ENCODE data around the gene LPP. TPM values are rescaled to one million over a fixed set of nuclear protein-coding genes. Genes with fewer than 3 reads are reported as not detected.

The LPP gene
- total RNA-seq, 2 donors from 2014 or later, result 52.7 to 53.4 TPM

DNA sequence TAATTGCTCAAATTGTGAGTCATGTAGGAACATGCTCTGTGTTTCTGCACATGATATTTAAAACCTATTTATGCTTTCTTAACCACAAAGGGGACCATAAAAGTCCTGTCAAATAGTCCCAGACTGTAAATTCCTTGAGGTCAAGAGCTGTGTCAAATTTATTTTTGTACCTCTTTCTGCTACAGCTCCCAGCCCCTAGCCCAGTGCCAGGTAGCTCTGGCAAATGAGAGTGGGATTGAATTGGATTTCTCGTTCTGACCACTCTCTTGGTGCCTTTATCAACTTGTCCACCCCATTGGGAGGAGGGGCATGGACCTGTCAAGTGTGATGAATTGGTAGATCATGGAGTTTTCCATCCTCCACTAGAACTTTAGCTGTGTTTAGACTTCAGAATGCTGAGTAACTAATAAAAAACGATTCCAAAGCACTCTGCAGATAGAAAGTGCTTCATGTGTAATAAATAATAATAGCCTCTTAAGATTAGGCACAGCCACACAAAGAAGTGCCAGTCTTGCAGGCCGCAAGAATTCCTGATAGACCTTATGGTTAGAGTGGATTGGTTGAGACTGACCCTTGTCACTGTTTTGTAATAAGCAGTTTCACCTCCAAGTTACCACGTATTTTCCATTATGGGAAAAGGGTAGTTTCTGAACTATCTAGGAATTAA, 120.4 kb downstream of the LPP start:
- peaks cover 0 to 3% of the 10 kb centered on the region in 2 donors for H3K9me3 Mint-ChIP-seq
- H3K27ac Mint-ChIP-seq, result no peak overlapping the region
- DNase-seq (ENCODE audit: low spot score in 2 of 2) (no peak), ATAC-seq (no peak)
- peaks cover 0 to 29% of the 10 kb centered on the region in 2 donors for H3K36me3 Mint-ChIP-seq

DNA sequence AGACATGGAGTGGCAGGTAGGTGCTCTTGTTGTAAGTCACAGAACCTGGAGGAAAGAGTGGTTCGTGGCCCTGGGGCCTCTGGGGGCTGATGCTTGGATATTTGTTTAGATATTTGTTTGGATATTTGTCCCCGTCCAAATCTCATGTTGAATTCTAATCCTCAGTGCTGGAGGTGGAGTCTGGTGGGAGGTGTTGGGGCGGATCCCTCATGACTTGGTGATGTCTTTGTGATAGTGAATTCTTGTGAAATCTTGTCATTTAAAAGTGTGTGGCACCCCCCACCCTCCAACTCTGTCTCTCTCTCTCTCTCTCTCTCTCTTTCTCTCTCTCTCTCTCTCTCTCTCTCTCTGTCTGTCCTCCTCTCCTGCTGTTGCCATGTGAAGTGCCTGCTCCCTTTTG, 122.4 kb downstream of the LPP start:
- Mint-ChIP-seq H3K9me3 (peaks cover 0 to 3% of the 10 kb centered on the region in 2 donors), H3K36me3 (peaks cover 0 to 24% of the 10 kb centered on the region in 2 donors), H3K27ac (no peak overlapping the region)
- no peak for ATAC-seq
- no peak for DNase-seq (ENCODE audit: low spot score in 2 of 2)

DNA sequence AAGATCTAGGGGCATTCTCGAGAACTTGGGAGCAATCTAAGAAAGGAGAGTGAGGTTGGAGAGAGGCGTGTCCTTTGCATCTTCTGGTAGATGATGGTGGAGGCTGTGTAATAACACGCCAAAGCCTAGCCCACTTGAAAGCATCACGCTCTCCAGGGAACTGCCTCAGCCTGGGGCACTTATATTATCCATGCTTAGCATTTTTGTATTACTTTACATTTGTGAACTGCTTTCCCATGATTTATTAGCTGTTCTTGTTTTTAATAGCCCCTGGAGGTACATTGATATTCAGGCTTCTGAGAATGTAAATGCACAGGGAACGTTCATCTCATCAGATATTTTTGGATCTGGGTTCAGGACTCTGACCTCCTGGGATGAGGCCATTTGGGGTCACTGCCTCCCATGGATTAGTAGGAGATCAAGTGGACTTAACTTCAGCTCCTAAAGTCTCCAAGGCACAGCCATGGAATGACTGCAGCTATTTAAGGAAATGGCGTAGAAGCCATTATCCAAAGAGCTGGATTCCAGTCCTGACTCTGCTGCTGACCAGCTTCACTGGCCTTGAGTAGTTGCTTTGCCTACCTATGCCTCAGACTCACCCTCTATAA, 124.9 kb downstream of the LPP start:
- peaks cover 0 to 12% of the 10 kb centered on the region in 2 donors for H3K36me3 Mint-ChIP-seq
- H3K27ac Mint-ChIP-seq, result no peak overlapping the region
- DNase-seq (ENCODE audit: low spot score in 2 of 2) (no peak), ATAC-seq (no peak)
- H3K9me3 Mint-ChIP-seq, result no peaks in the 10 kb centered on the region

- DNase-seq (ENCODE audit: low spot score in 2 of 2), result no peak
- Mint-ChIP-seq H3K36me3 (peaks cover 0 to 12% of the 10 kb centered on the region in 2 donors), H3K9me3 (no peaks in the 10 kb centered on the region), H3K27ac (peak overlapping the region in 1 of 2 donors; percentile 38)
- peak in 1 of 2 donors; percentile 35 for ATAC-seq
Measured at GRCh38 chr3:188279502-188280335, 125.8 kb downstream of the LPP start.

- DNase-seq (ENCODE audit: low spot score in 2 of 2) (no peak), ATAC-seq (no peak)
- peaks cover 0 to 12% of the 10 kb centered on the region in 2 donors for H3K36me3 Mint-ChIP-seq
- H3K9me3 Mint-ChIP-seq, result no peaks in the 10 kb centered on the region
- H3K27ac Mint-ChIP-seq, result no peak overlapping the region
Measured at GRCh38 chr3:188280627-188281026, 126.7 kb downstream of the LPP start.

- ATAC-seq (no peak), DNase-seq (ENCODE audit: low spot score in 2 of 2) (no peak)
- Mint-ChIP-seq H3K36me3 (peaks cover 0 to 6% of the 10 kb centered on the region in 2 donors), H3K9me3 (no peaks in the 10 kb centered on the region), H3K27ac (peak overlapping the region in 1 of 2 donors; percentile 66)
Measured at GRCh38 chr3:188282871-188283270, 128.9 kb downstream of the LPP start.

DNA sequence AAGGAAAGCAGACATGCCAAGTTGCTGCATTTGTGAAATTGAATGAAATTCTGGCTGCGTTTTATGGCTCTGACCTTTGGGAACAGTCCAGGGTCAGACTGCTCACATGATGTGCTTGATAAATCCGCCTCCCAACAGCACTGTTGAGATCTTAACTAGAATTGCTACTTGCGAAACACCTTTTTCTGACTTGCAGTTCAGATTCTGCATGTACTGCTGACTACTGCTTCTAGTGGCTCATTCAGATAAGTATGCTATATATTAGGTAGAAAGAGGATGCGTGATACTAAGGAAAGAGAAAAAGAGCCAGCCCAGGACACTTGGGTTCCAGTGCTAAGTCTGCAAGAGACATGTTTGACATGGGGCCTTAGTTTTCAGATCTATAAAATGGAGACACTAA, 129.4 kb downstream of the LPP start:
- ATAC-seq (no peak), DNase-seq (ENCODE audit: low spot score in 2 of 2) (no peak)
- peaks cover 0 to 6% of the 10 kb centered on the region in 2 donors for H3K36me3 Mint-ChIP-seq
- H3K27ac Mint-ChIP-seq, result peak overlapping the region; percentile 10 to 62
- no peaks in the 10 kb centered on the region for H3K9me3 Mint-ChIP-seq

- ATAC-seq (peak; percentile 93 to 96), DNase-seq (ENCODE audit: low spot score in 2 of 2) (peak; percentile 64 to 74)
- H3K9me3 Mint-ChIP-seq, result no peaks in the 10 kb centered on the region
- H3K36me3 Mint-ChIP-seq, result peaks cover 0 to 12% of the 10 kb centered on the region in 2 donors
- peak overlapping the region; percentile 84 to 98 for H3K27ac Mint-ChIP-seq
Measured at GRCh38 chr3:188284455-188285212, 130.7 kb downstream of the LPP start.

DNA sequence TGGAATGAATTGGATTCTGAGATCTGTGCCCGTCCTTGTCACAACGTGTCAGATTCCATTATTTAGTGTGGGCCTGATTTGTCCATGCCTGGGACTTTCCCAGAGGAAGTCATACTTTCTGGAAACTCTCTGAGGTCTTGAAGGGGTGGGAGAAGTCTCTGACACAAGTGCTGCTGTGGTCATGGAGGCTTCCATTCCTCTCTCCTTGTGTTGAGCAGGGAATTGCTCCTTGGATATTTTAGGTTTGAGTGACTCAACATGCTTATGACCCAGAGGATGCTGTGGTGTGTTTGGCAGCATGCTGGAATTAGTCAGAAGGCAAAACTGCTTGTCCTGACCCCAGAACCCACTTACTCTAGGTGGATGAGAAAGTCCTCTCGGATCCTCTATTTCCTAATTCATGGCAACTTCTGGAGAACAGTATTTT, 132.1 kb downstream of the LPP start:
- H3K27ac Mint-ChIP-seq, result peak overlapping the region; percentile 18 to 84
- no peaks in the 10 kb centered on the region for H3K9me3 Mint-ChIP-seq
- DNase-seq (ENCODE audit: low spot score in 2 of 2) (peak in 1 of 2 donors; percentile 17), ATAC-seq (peak in 1 of 2 donors; percentile 42)
- peaks cover 11 to 24% of the 10 kb centered on the region in 2 donors for H3K36me3 Mint-ChIP-seq

- peak overlapping the region in 1 of 2 donors; percentile 62 for H3K27ac Mint-ChIP-seq
- no peak for DNase-seq (ENCODE audit: low spot score in 2 of 2)
- ATAC-seq, result no peak
- no peaks in the 10 kb centered on the region for H3K9me3 Mint-ChIP-seq
- peaks cover 11 to 33% of the 10 kb centered on the region in 2 donors for H3K36me3 Mint-ChIP-seq
Measured at GRCh38 chr3:188287339-188287738, 133.4 kb downstream of the LPP start.

GRCh38 chr3:188287762-188288505, 134.0 kb downstream of the LPP start:
- H3K27ac Mint-ChIP-seq, result peak overlapping the region in 1 of 2 donors; percentile 53
- no peaks in the 10 kb centered on the region for H3K9me3 Mint-ChIP-seq
- peaks cover 11 to 39% of the 10 kb centered on the region in 2 donors for H3K36me3 Mint-ChIP-seq
- ATAC-seq, result no peak
- DNase-seq (ENCODE audit: low spot score in 2 of 2), result no peak

DNA sequence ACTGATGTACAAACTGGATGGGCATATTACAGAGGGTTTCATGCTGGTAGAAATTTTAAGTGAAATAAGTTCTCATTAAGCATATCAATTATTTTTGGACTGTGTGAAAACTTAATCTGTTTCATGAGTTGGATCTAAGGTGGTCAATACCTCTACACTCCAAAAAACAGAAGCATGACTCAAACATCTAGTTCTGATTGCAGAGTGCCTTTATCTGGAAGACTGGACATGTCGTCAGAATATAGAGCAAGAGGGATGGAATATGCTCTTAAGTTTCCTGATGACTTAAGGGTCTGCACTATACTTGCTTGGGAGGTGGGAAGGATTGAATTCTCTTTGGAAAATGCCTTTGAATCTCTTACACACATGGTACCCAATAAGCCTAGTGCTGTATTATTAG, 138.3 kb downstream of the LPP start:
- Mint-ChIP-seq H3K36me3 (peaks cover 11 to 47% of the 10 kb centered on the region in 2 donors), H3K9me3 (no peaks in the 10 kb centered on the region), H3K27ac (peak overlapping the region in 1 of 2 donors; percentile 69)
- DNase-seq (ENCODE audit: low spot score in 2 of 2), result no peak
- ATAC-seq, result no peak

GRCh38 chr3:188292827-188293226, 138.9 kb downstream of the LPP start:
- H3K36me3 Mint-ChIP-seq, result peaks cover 11 to 50% of the 10 kb centered on the region in 2 donors
- DNase-seq (ENCODE audit: low spot score in 2 of 2), result no peak
- ATAC-seq, result peak in 1 of 2 donors; percentile 2
- H3K9me3 Mint-ChIP-seq, result no peaks in the 10 kb centered on the region
- H3K27ac Mint-ChIP-seq, result no peak overlapping the region

GRCh38 chr3:188294113-188294512, 140.2 kb downstream of the LPP start:
- ATAC-seq (peak in 1 of 2 donors; percentile 60), DNase-seq (ENCODE audit: low spot score in 2 of 2) (no peak)
- H3K27ac Mint-ChIP-seq, result peak overlapping the region in 1 of 2 donors; percentile 69
- peaks cover 11 to 49% of the 10 kb centered on the region in 2 donors for H3K36me3 Mint-ChIP-seq
- peaks cover 0 to 4% of the 10 kb centered on the region in 2 donors for H3K9me3 Mint-ChIP-seq

DNA sequence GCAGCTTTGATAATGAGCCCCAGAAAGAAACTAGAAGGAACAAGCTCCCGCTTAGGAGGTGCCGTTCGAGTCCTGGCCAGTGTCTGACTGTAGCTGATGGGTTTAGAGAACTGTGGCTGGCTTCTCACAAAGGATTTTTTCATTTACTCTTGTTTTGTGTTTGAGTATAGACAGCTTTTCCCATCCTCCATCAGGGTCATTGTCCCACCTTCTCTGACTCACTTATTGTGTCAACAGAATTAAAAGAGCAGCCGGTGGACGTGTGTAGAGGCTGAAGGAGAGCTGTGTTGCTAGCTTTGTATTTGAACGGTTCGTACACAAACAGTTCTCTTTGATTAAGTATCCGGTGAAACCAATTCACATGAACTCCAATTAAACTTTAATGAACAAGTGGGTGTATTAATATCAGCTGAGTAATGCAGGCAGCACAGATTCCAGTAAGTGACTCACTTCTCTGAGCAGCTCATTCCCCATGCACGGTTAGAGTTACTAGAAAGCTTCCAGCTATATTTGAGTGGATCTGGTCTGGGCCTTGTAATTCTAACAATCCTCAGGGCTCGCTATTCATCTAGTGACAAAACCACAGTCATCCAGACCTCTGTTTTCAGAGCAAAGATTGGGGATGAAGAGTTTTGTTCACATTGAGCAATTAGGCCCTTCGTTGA, 141.0 kb downstream of the LPP start:
- H3K36me3 Mint-ChIP-seq, result peaks cover 11 to 43% of the 10 kb centered on the region in 2 donors
- peak overlapping the region in 1 of 2 donors; percentile 69 for H3K27ac Mint-ChIP-seq
- H3K9me3 Mint-ChIP-seq, result peaks cover 0 to 4% of the 10 kb centered on the region in 2 donors
- DNase-seq (ENCODE audit: low spot score in 2 of 2) (no peak), ATAC-seq (peak in 1 of 2 donors; percentile 38)

Data from activated naive CD4-positive, alpha-beta T cell treated with anti-CD3 and anti-CD28 coated beads, Interleukin-2, amount 50 U/mL, for 72 hours (primary cell).